ENCODE data around the gene SCEL.
"Not testable (repeated sequence)": the region's sequence is repeated elsewhere in the genome, so short reads cannot be mapped to it uniquely, and the experiment has no call there.

The SCEL gene

DNA sequence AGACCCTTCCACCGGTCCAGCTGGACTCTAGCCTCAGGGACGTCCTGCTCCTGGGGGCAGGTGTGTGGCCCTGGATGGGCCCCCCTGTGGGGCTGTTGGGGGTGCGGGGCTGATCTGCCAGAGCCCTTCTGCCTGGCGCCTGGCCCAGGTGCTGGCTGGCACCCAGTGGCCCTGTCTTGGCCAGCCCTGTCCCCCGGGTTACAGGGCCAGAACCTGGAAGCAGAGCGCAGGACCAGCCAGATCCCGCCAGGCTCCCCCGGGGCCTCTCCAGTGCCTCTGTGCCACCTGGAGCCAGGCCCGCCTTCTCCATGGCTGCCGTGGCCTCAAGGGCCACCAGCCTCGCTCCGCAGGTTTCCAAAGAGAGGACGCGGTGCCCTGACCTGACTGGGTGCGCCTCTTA is 127.3 kb downstream of the SCEL start:
- DNase-seq (ENCODE audit: low read depth) = not testable (repeated sequence)

DNA sequence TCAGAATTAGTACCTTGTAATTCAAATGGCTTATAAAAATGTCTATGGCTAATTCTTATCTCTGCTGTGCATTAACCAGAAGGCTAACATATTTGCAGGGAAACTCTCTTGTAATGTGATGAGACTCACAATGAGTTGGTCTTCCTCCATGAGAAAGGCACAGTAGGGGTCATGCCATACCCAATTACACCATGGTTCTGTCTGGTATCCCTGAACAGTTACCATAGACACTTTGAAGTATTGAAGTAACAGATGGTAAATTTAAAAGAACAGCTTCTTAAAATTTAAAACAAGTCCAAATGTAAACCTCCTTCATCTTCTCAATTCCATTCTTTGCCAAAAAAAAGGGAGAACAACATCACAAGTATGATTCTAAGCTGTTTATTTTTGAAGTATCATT is 139.3 kb downstream of the SCEL start:
- no peak for DNase-seq (ENCODE audit: low read depth)

DNA sequence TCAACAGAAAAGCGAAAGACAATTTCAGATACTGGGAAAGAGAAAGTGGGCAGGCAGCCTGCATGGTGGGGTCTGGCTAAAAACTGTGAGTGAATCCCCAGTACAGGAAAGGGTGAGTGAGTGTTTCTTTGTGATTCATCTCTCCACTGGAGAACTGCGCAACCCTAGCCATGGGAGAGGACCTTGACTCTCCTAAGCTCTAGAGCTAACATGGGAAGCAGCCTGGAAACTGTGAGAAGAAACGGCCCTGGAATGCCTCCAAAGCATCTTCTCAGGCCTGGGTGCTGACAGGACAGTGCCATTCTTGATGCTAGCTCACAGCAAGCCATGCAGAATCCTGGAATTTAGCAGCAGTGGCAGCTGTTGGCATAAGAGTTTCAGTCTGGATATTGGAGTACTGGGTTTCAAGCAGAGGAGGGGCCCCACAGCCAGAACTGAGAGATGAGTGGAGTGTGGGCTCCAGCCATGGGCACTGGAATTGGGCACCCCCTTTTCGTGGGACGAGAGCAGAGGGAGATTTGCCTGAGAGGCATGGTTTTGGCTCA is 143.3 kb downstream of the SCEL start:
- no peak for DNase-seq (ENCODE audit: low read depth)

DNA sequence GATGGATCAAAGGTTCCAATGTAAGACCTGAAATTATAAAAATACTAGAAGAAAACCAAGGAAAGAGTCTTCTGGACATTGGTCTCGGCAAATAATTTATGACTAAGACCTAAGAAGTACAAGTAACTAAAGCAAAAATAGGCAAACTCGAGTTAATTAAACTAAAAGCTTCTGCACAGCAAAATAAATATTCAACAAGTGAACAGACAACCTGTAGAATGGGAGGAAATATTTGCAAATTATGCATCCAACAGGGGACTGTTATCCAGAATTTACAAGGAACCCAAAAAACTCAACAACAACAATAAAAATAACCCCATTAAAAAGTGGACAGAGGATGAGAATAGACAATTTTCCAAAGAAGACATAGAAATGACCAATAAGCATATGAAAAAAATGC is 152.3 kb downstream of the SCEL start:
- DNase-seq (ENCODE audit: low read depth) = no peak

DNA sequence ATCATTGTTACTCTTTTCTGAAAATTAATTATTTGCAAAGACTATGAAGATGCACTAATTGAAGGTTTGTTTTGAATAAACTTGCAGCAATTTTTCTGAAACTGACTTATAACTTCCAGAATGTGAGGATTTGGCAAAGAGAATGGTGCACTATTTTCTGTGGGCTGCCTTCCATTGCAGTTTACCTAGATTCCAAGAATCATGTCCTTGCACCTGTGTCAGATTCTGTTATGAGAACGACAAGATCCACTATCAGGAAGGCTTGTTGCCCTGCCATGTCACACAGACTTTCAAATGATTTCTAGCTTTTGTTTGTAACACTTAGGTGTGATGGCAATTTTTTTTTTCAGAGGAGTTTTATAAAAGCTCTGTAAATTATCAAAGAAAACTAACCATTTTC is 156.4 kb downstream of the SCEL start:
- no peak for DNase-seq (ENCODE audit: low read depth)

DNA sequence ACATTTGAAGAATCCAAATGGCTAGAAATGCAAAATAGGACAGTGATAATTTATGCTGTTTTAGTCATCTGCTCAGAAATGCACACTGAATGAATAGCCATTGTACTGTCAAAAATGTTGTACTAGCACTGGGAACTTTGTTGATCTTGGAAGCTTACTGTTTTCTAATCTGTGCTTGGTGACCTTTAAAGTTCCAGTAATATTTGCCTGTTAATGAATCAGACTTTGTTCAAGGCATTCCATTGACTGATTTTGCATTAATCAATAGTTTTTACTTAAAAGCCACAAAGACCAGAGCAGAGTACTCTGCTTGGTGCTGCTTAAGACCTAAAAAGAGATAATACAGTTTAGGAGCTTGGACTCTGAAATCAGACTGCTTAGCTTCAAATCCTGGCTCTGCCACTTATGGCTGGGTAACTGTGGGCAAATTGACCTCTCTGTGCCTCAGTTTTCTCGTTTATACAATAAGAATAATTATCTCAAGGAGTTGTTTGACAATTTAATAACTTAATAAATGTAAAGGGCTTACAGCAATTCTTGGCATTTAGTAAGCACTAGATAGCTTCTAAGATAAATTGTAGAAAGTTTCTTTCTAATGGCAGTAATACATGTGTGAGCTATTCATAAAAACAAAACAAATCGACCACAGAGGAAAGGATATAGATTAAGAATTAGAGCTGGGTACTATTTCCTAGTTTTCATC is 157.4 kb downstream of the SCEL start:
- DNase-seq (ENCODE audit: low read depth) = no peak

DNA sequence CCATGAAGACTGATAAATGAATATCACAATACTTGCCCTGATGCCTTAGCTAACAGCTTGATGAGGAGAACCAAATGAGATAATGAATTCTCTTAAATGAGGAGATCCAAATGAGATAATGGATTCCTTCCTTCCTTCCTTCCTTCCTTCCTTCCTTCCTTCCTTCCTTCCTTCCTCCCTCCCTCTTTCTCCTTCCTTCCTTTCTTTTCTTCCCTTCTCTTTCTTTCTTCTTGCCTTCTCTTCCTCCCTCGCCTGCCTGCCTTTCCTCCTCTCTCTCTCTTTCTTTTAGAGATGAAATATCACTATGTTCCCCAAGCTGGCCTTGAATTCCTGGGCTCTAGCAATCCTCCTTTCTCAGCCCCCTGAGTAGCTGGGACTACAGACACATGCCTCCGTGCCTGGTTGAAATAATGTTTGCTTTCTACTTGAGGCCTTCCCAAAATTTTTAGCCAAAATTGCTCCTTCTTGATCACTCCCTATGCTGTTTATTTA is 158.0 kb downstream of the SCEL start:
- DNase-seq (ENCODE audit: low read depth) = no peak
